GM18511 (cell line): ENCODE results near the gene TMEM117.

Experiments
- ATAC-seq: cut with Tn5 transposase; IDR thresholded peaks from one replicate; pipeline ENCODE4 v1.9.1; 2021; ENCODE audit warnings: mild to moderate bottlenecking, moderate library complexity; ENCODE audit not compliant: unreplicated experiment

TMEM117 gene

DNA sequence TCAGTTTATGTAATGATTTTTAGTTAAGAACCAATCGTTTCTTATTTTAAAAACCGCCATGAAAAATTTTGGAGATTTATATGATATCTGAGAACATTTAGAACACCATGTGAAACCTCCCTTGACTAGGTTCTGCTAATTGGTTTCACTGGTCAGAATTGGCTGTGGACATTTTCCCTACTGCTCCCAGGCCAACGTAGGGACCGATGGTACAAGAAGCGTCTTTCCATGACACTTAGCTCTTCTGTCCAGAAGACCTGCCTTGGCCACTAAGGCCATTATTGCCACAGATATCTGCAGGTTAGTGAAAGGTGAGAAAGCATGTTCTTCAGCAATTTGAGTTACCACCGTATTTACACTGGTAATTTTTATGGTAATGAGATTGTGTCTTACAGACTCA, 424.0 kb downstream of the TMEM117 start:
- no peak for ATAC-seq

DNA sequence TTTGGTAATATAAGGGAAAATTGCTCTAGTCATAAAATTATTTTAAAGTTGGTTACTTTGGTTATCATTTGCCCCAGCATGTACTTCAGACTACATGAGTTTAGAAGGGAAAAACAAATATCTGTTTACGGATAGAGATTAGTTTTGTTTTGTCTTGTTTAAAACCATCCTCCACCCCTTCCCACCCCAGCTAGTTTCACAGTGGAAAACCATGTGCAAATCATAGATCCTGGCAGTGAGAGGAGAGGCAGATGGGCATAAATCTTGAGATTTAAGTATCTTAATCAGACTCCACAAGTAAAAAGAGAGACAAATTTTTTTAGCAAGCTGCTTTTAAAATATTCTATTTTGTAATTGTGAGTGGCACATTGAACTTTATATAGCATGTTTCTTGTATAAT, 424.7 kb downstream of the TMEM117 start:
- no peak for ATAC-seq

DNA sequence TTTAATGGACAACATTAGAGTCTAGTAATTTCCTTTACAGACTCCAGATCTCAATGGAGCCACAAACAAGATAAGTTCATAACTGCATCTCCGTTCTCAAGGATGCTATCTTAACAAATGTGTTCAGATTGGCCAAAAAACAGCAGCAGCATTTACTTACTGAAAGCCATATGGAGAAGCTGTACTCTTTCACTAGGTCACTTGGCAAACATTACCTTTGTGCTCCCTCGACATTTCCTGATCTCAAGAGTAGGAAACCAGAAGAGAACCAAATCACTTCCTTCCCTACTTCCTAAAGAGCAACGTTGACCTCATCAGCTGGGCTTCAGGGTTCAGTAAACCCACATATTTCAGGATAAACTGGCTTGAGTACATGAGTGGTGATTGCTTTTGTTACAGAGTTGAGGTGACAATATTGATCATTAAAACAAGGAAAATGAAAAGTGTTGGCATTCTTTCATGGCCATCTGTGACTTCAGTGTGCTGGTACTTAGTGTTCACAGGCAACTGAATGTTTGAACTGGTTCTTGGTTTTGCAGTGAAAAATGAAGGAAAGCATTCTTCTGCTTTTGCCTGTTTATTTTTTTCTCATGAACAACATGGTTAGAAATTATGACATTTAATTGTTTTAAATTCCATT, 449.6 kb downstream of the TMEM117 start:
- ATAC-seq: no peak

DNA sequence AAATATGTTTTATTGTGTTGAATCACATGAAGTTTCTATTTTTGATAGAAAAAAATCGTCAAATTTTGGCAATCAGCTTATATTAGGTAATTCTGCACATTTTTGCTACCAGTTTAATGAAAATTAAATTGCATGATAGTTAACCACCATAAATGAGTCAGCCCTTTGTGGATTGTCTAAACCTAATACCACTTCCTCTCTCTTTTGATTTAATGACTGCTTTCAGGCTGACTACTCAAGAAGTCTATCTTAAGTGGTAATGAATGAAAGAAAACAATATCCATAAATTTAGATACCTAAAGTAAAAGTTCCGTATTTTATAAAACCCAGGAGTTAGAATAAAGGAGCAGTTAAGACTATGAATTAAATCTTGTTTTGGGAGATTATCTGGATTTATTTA, 450.5 kb downstream of the TMEM117 start:
- ATAC-seq: no peak

DNA sequence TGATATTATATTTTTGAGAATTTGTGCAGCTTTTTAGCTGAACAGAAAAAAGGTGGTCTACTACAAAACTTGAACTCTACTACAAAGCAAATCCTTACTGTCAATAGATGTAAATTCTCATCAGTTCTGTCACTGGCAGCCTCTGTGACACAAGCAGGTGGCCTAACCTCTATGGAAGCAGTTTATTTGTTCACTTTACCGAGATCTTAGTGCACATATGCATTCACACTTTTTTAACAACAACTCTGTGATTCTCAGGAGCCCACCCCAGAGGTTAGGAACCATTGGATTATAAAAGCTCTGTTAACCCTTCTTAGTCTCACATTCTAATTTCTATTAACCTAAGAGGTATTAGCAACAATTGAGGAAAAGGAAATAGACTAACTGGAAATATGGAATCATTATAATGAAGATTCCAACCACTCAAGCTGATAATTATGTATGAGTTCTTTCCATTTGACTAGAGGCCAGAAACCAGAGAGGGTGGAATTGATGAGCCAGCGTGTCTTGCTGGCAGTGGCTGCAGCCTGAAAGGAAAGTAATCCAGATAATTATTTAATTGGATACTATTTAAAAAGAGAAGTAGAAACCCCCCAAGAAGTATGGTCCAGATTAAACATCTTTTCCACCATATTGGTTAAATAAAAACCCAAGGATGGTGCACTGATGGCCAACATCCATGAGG, 451.1 kb downstream of the TMEM117 start:
- ATAC-seq: no peak

DNA sequence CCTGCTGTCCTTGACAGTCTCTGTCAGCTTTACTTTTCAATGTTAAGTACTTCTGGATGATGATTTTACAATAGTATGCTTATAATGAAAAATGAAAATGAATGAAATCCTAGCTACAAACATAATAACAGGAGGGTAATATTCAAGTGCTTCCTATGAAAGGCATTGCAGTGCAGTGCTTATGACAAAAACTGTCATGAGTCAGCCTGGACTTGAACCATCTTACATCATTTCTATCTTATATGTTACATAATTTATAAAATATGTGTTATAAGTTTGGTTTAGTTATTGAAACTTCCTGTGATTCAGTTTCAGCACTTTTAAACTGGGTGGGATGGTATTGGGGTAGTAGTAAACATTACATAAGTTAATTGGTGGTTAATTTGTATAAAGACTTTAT, 451.7 kb downstream of the TMEM117 start:
- no peak for ATAC-seq

DNA sequence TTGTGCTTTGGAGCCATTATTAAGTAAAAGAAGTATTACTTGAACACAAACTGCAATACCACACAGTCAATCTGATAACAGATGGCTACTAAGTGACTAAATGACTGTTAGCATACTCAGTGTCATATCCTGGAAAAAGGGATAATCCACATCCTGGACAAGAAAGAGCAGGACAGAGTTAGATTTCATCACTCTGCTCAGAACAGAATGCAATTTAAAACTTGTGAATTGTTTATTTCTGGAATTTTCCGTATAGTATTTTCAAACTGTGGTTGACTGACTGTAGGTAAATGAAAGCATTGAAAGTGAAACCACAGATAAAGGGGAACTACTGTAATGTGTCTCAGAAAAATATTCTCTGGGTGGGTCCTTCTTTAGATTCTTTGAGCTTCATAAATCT, 458.8 kb downstream of the TMEM117 start:
- ATAC-seq: peak; percentile 94

DNA sequence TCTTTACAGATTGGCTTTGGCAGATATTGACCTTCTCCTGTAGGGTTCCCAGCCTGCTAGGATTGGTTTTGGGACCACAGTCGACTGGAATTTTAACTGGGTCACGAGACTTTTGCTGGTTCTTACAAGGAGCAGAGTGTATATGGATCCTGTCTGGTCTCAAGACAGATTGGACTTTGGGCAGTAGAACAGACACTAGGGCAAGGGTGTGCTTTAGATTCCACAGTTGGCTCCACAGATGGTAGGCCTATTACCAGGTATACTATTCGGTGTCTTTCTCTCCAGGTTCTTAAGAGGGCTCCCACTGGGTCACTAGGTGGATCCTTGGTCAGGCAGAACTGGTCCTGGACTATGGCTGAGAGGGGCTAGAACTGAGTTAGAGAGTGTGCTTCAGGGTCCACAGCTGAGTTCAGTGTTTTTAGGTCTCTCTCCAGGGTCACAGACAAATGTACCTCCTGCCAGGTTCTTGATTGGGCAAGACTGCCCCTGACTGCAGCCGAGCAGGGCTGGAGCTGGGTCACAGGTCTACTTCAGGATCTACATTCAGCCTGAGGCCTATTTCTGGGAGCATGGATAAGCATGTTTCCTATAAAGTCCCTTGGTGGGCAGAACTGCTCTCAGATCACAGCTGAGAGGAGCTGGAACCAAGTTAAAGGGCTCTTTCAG, 460.2 kb downstream of the TMEM117 start:
- no peak for ATAC-seq

DNA sequence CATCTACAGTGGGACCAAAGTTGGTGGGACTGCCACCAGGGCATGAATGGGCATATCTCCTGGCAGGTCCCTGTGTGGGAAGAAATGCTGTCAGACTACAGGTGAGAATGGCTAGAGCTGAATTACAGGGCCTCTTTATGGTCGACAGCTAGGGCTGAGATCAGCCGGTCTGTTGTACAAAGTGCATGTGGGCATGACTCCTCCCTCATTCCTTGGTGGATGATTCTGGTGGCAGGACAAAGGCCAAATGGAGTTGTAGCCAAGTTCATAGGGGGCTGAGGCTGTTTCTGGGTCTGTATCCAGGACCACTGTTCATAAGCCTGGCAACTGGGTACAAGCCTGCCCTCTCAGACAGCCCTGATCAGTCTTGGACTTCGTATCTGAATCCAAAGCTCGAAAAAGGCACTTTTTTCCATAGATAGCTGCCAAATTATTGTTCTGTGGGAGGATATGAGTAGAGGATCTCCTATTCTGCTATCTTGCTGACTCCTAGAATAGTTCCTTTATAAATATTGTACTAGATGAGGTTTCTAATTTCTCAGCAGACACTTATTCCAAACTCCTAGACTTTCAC, 460.8 kb downstream of the TMEM117 start:
- ATAC-seq: no peak

DNA sequence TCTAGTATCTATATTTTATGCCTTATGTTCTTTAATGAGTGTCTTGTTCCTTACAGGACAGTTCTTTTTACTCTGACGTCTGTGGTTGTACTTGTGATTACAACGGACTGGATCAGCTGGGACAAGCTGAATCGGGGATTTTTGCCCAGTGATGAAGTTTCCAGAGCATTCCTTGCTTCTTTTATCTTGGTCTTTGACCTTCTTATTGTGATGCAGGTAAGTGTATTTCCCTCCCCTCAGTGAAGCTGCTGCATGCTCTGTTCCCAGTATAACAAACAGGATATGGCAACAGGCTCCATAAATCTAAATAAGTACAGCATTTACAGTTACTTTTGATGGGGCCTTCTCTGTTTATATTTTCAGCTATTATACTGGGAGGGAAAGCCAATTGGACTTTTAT, 463.6 kb downstream of the TMEM117 start:
- no peak for ATAC-seq

DNA sequence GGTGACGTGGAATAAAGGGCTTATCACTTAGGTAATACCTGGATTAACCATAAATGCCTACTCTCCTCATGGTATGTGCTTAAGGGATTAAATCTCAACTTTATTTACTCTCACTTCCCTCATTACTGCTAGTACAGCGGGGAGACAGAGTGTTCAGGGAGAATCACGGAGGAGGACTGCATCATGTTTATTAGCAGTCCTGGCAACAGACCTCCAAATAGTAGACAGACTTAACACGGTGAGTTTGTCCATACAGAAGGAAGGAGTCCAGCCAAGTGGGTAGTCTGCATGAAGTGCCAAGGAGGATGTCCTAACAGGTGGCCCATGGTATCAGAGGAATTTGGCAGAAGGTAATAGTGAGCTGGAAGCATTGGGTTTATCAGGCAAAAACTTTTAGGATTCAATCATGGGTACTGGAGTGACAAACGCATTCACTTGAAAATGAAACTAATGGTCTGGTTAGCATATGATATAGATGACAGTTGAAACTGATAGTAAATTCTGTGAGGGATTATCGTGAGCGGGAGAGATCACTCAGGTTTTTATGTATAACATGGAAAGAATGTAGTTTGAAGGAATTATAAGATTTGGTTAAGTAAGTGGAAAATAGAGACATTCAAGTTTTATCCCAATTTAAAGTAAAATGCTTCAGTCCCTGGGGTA, 471.8 kb downstream of the TMEM117 start:
- no peak for ATAC-seq

DNA sequence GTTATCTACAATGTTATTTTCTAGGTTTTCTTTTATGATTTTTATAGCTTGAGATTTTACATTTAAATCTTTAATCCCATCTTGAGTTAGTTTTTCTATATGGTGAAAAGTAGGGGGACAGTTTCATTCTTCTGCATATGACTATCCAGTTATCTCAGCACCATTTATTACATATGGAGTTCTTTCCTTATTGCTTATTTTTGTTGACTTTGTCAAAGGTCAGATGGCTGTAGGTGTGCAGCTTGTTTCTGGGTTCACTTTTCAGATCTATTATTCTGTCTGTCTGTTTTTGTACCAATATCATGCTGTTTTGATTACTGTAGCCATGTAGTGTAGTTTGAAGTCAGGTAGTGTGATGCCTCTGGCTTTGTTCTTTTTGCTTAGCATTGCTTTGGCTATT, 477.3 kb downstream of the TMEM117 start:
- no peak for ATAC-seq

DNA sequence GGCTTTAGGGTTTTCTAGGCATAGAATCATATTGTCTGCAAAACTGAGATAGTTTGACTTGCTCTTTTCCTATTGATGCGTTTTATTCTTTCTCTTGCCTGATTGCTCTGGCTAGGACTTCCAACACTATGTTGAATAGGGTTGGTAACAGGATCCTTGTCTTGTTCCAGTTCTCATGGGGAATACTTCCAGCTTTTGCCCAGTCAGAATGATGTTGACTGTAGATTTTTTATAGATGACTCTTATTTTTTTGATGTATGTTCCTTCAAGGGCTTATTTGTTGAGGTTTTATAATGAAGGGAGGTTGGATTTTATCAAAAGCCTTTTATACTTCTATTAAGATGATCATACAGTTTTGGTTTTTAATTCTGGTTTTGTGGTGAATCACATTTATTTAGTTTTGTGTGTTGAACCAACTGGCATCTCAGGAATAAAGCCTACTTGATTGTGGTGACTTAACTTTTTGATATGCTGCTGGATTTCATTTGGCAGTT, 478.2 kb downstream of the TMEM117 start:
- ATAC-seq: no peak

DNA sequence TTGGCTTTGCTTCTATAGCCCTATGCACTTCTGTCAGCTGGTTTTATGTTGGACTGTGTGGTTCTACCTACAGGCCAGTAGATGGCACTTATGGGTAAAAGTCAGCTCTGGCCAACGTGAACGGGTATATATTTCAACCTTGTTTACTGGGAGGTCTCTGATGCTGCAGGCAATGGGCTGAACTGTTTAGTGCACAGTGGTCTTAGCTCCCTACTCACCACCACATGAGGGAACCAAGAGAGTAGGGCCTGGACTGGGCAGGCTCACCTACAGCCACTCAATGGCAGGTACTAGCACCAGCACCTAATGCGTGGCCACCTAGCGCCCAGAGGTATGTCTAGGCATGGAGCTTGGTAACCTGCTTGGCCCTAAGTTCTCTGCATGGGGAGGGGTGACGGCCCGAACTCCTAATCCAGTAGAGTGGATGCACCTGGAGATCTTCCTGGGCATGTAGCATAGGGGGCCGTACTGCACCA, 481.8 kb downstream of the TMEM117 start:
- ATAC-seq: peak; percentile 93

DNA sequence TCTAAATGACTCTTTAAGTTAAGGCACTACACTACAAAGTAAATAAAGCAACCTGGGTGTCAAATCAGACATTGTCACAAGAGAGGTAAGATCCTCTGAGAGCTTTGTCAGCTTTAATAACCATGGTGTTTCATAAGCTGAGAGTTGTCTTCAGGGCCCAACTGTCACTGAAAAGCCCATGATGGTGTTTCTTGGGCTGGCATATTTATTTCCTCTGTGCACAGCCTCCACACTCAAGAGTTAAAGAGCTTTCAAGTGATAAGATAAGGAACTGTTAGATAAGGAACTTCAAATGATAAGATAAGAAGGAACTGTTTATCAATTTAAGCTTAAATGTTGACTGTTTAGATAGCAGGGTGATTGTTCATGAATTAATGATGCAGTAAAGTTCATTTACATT, 495.4 kb downstream of the TMEM117 start:
- no peak for ATAC-seq

DNA sequence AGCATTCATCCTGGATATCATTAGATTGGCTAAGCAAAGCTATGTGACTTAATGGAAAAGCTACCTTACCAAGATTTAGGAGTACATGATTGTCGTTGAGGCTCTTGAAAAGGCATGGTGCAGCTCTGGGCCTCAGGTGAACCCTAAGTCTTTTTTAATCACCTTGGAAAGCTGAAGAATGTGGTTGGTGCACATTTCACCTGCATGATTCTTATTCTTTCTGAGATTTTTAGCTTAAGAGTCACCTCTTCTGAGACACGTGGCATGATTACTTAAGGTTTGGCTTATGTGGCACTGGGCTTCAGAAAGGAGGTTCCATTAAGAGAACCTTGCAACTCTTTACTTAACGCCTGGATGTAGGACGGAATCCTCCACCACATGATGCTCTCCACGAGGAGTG, 498.5 kb downstream of the TMEM117 start:
- ATAC-seq: no peak

DNA sequence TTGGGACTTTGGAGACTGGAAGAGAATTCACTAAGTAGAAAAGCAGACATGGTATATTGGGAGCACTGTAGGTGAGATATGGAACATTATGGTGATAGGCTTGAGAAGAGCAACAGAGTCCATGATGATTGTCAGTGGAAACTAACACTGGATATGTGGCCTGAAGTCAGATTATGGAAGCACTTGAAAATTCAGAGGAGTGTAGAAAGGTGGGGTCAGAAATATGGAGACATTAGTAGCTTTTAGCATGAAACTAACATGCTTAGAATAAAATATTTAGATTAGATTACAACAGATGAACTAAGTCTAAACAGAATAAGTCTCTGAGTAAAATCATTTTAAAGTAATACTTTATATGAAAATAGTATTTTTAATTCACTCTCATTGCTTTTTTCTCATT, 499.1 kb downstream of the TMEM117 start:
- ATAC-seq: no peak

DNA sequence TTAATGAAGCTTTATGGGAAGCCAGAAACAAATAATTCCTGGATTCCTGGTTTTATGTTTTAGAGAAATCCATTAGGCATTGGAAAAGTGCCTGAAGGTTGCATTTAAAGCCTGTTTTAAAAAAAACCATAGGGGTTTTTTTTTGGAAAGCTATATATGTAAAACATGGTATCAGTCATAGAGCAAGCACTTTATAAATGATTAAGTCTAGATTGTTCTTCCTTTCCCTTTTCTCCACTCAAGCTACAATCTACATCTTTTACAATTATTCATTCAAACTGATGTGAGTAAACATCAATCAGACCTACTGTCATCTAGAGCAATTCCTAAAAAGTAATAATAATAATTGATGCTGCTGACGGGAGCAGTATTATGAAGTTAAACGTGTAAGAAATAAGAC, 500.7 kb downstream of the TMEM117 start:
- ATAC-seq: no peak

DNA sequence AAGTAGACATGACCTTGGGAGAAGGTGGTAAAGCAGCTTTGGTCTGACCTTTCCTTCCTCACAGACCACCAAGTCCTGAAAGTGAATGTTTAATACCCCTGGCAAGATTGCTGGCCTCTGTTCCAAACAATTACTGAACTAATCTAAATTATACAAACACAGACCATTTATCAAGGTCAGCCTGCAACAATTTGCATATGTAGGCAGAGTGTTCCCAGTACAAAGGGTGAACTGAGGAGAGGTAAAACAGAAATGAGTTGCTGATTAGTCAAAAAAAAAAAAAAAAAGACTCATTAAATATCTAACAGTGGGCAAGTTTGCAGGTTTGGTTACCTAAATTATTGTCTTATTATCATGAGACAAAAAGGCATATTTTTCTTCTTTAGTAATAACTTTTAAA, 506.5 kb downstream of the TMEM117 start:
- ATAC-seq: no peak

DNA sequence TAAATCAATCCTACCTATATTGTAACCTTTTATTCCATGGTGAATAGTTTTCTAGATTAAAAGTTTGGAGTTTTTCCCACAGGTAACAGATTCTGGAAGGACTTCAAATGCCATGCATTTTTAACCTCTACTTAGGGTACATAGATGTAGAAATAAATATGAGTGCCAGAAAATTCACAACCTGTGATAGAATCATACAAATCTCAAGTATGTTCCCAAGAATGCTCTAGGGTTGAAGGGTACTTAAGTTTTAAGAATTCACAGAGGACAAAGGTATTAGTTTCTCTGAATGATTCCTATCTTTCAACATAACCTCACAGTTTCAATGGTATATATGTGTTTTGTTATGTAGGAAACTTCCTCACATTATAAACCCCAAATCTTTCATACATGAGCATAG, 511.3 kb downstream of the TMEM117 start:
- no peak for ATAC-seq

DNA sequence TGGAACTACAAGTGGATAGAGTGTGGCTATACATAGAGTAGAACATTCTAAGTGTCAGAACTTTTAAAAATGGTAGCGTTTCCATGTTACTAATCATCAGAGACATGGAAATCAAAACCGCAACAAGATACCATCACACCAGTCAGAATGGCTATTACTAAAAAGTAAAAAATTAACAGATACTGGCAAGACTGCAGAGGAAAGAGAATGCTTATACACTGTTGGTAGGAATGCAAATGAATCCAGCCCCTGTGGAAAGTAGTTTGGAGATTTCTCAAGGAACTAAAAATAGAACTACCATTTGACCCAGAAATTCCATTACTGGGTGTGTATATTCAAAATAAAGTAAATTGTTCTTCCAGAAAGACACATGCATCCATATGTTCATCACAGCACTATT, 521.6 kb downstream of the TMEM117 start:
- no peak for ATAC-seq
